ENCODE results near the gene TUBB.
A peak's percentile ranks its signal among the peaks of the same experiment; 100 is the strongest.
"Not testable (repeated sequence)": the region's sequence is repeated elsewhere in the genome, so short reads cannot be mapped to it uniquely, and the experiment has no call there.

TUBB gene

GRCh38 chr6:30752157-30752927 is 32.2 kb downstream of the TUBB start:
- H3K4me1 Mint-ChIP-seq (ENCODE audit: low read depth), result peaks cover 14% of the 10 kb centered on the region
- no peaks in the 10 kb centered on the region for H3K9me3 Mint-ChIP-seq
- H3K36me3 Mint-ChIP-seq (ENCODE audit: low read depth), result no peaks in the 10 kb centered on the region
- H3K27me3 Mint-ChIP-seq (ENCODE audit: low read depth), result no peaks in the 10 kb centered on the region
- H3K27ac Mint-ChIP-seq, result no peak overlapping the region
- H3K4me3 Mint-ChIP-seq, result no peak overlapping the region

DNA sequence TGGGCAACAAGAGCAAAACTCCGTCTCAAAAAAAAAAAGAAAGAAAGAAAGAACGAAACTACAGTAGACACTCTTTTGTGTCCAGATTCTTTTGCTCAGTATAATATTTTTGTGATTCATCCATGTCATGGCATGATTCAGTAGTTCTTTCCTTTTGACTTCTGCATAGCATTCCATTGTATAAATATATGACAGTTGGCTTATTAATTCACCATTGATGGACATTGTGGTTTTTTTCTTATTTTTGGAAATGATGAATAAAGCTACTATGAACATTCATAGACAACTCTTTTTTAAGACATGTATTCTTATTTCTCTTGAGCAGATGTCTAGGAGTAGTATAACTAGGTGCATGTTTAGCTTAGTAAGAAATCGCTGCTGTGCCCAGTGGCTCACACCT is 34.5 kb downstream of the TUBB start:
- Mint-ChIP-seq H3K4me1 (ENCODE audit: low read depth) (peaks cover 8% of the 10 kb centered on the region), H3K27me3 (ENCODE audit: low read depth) (no peaks in the 10 kb centered on the region), H3K36me3 (ENCODE audit: low read depth) (no peaks in the 10 kb centered on the region), H3K9me3 (no peaks in the 10 kb centered on the region), H3K4me3 (no peak overlapping the region), H3K27ac (no peak overlapping the region)

GRCh38 chr6:30756405-30757003 is 36.4 kb downstream of the TUBB start:
- not testable (repeated sequence) for H3K36me3 Mint-ChIP-seq (ENCODE audit: low read depth); H3K27ac Mint-ChIP-seq; H3K4me3 Mint-ChIP-seq; H3K4me1 Mint-ChIP-seq (ENCODE audit: low read depth); H3K27me3 Mint-ChIP-seq (ENCODE audit: low read depth); H3K9me3 Mint-ChIP-seq

DNA sequence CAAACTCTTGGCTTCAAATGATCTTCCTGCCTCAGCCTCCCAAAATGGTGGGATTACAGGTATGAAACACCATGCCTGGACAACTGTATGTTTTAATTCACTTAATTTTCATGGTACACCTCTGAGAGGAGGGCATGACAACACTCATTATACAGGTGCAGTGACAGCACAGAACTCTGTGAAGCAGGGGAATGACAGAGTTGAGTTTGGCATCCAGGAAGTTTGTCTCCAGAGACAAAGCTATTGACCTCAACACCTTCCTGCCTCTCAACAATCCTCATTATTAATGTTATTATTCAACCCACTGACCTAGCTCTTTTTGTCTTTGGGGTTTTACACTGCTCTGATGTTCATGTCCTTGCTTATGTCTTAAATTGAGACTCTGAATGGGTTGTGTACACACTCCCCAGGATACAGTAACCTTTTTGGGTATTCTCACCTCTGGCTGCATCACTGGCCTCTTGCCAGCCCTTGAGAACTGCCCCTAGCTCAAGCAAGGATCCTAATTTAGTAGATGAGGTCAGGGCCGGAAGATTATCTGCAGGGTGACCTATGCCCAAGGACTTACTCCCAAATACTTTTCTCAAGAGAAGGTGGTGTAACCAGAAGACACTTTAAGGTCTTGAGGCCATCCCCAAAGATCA is 37.2 kb downstream of the TUBB start:
- no peaks in the 10 kb centered on the region for H3K36me3 Mint-ChIP-seq (ENCODE audit: low read depth)
- no peak overlapping the region for H3K4me3 Mint-ChIP-seq
- no peaks in the 10 kb centered on the region for H3K27me3 Mint-ChIP-seq (ENCODE audit: low read depth)
- peaks cover 7% of the 10 kb centered on the region for H3K4me1 Mint-ChIP-seq (ENCODE audit: low read depth)
- no peaks in the 10 kb centered on the region for H3K9me3 Mint-ChIP-seq
- no peak overlapping the region for H3K27ac Mint-ChIP-seq

GRCh38 chr6:30759575-30760239 is 39.6 kb downstream of the TUBB start:
- H3K36me3 Mint-ChIP-seq (ENCODE audit: low read depth), result no peaks in the 10 kb centered on the region
- H3K9me3 Mint-ChIP-seq, result no peaks in the 10 kb centered on the region
- no peak overlapping the region for H3K4me3 Mint-ChIP-seq
- no peaks in the 10 kb centered on the region for H3K27me3 Mint-ChIP-seq (ENCODE audit: low read depth)
- peaks cover 20% of the 10 kb centered on the region for H3K4me1 Mint-ChIP-seq (ENCODE audit: low read depth)
- no peak overlapping the region for H3K27ac Mint-ChIP-seq

DNA sequence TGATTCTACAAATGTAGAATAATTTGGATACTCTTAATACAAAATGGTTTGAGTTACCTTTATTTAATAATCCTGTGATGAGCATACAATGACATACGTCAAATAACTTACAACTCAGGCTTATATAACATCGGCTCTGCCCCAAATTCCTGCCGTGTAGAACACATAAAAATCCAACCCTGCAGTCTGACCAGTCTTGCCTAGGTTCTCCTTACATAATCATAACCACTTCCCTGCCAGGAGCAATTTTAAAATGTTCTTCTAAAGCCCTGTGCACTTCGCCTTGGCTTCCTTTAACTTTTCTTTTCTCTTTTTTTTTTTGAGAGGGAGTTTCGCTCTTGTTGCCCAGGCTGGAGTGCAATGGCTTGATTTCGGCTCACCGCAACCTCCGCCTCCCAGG is 40.4 kb downstream of the TUBB start:
- Mint-ChIP-seq H3K9me3 (no peaks in the 10 kb centered on the region), H3K27ac (no peak overlapping the region), H3K4me3 (no peak overlapping the region), H3K36me3 (ENCODE audit: low read depth) (no peaks in the 10 kb centered on the region), H3K27me3 (ENCODE audit: low read depth) (no peaks in the 10 kb centered on the region), H3K4me1 (ENCODE audit: low read depth) (peaks cover 21% of the 10 kb centered on the region)

- H3K9me3 Mint-ChIP-seq, result no peaks in the 10 kb centered on the region
- no peaks in the 10 kb centered on the region for H3K36me3 Mint-ChIP-seq (ENCODE audit: low read depth)
- peaks cover 30% of the 10 kb centered on the region for H3K4me1 Mint-ChIP-seq (ENCODE audit: low read depth)
- H3K27ac Mint-ChIP-seq, result no peak overlapping the region
- no peaks in the 10 kb centered on the region for H3K27me3 Mint-ChIP-seq (ENCODE audit: low read depth)
- H3K4me3 Mint-ChIP-seq, result no peak overlapping the region
Observed at GRCh38 chr6:30761791-30762429, 41.8 kb downstream of the TUBB start.

- H3K27ac Mint-ChIP-seq, result no peak overlapping the region
- H3K36me3 Mint-ChIP-seq (ENCODE audit: low read depth), result no peaks in the 10 kb centered on the region
- H3K4me3 Mint-ChIP-seq, result no peak overlapping the region
- H3K4me1 Mint-ChIP-seq (ENCODE audit: low read depth), result peaks cover 37% of the 10 kb centered on the region
- H3K9me3 Mint-ChIP-seq, result no peaks in the 10 kb centered on the region
- H3K27me3 Mint-ChIP-seq (ENCODE audit: low read depth), result no peaks in the 10 kb centered on the region
Observed at GRCh38 chr6:30763155-30763617, 43.0 kb downstream of the TUBB start.

DNA sequence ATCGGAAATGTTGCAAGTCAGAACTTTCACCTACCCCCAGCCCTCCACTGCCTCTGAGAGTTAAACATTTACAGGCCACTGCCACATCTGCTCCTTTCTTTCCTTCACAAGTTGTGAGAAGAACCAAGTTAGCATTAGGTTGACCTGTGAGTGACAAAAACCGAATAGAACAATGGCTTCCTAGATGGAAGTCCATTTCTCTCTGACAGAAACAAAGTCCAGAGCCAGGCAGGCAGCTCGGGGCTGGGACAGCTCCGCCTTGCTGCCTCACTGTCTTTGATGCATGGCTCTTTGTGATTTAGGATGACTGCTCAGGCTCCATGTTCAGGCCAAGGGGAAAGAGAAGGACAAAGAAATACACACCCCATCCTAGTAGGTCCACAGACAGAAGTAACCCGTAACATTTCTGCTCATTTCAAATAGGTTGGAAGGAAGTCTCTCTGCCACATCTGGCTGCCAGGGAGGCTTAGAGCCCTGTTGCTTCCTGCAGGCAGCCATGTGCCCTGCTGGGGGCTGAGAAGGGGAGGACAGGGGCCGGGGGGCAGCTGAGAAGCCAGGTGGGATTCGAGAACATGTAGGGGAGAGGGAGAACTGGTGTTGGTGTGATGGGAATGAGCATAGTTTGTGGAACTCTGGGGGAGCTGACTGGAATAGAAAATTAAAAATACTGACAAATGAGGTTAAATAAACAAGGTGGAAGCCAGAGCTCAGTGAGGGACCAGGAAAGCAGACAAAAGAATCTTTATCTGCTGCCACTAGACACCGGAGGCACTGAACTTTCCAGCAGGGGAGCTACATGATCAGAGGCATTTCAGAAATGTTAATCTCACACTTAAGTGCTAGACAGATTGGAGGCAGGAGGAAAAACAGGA is 43.7 kb downstream of the TUBB start:
- H3K27ac Mint-ChIP-seq, result peak overlapping the region; percentile 34
- no peaks in the 10 kb centered on the region for H3K27me3 Mint-ChIP-seq (ENCODE audit: low read depth)
- H3K4me1 Mint-ChIP-seq (ENCODE audit: low read depth), result peaks cover 44% of the 10 kb centered on the region
- no peak overlapping the region for H3K4me3 Mint-ChIP-seq
- no peaks in the 10 kb centered on the region for H3K36me3 Mint-ChIP-seq (ENCODE audit: low read depth)
- H3K9me3 Mint-ChIP-seq, result no peaks in the 10 kb centered on the region

GRCh38 chr6:30764490-30765043 is 44.4 kb downstream of the TUBB start:
- not testable (repeated sequence) for H3K9me3 Mint-ChIP-seq; H3K4me3 Mint-ChIP-seq; H3K27ac Mint-ChIP-seq; H3K27me3 Mint-ChIP-seq (ENCODE audit: low read depth); H3K36me3 Mint-ChIP-seq (ENCODE audit: low read depth)
- H3K4me1 Mint-ChIP-seq (ENCODE audit: low read depth), result peaks cover 48% of the 10 kb centered on the region

DNA sequence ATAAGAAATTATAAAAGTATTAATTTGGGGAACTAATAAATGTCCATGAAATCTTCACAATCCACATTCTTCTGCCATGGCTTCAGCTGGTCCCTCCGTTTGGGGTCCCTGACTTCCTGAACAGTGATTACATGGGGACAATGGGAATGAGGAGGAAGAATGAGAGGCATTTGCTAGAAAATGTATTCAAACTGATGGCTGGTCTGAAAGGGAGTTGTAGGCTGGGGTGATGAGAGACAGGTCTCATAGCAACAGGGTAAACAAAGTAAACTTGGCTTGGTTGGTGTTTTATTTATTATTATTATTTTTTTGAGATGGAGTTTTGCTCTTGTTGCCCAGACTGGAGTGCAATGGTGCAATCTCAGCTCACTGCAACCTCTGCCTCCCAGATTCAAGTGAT is 45.3 kb downstream of the TUBB start:
- H3K27ac Mint-ChIP-seq; H3K27me3 Mint-ChIP-seq (ENCODE audit: low read depth); H3K36me3 Mint-ChIP-seq (ENCODE audit: low read depth); H3K4me3 Mint-ChIP-seq; H3K9me3 Mint-ChIP-seq: not testable (repeated sequence)
- peaks cover 56% of the 10 kb centered on the region for H3K4me1 Mint-ChIP-seq (ENCODE audit: low read depth)

- Mint-ChIP-seq H3K4me3 (no peak overlapping the region), H3K36me3 (ENCODE audit: low read depth) (peaks cover 3% of the 10 kb centered on the region), H3K9me3 (no peaks in the 10 kb centered on the region), H3K4me1 (ENCODE audit: low read depth) (peaks cover 60% of the 10 kb centered on the region), H3K27me3 (ENCODE audit: low read depth) (no peaks in the 10 kb centered on the region), H3K27ac (no peak overlapping the region)
Observed at GRCh38 chr6:30766461-30767157, 46.5 kb downstream of the TUBB start.
